Spinal cord (tissue), 10 donors: ENCODE results near the gene KRTAP5-3. TPM values are rescaled to one million over a fixed set of nuclear protein-coding genes. Genes with fewer than 3 reads are reported as not detected.

Experiments used
- DNase-seq, 6 donors: peaks; one replicate each; pipeline versions ENCODE4 v3.0.0 to v3.0.0-alpha.2; 2013 to 2015; ENCODE audit warnings: low spot score in 6 of 6, low read depth in 4 of 6
- H3K27ac ChIP-seq: one replicate; pipeline ENCODE4 v1.5.1; 2013; ENCODE audit warnings: low read depth, low read length, control low read depth
- H3K27me3 ChIP-seq: one replicate; pipeline ENCODE4 v1.6.1; 2013; ENCODE audit warnings: low read length; ENCODE audit not compliant: control insufficient read depth, insufficient read depth
- H3K36me3 ChIP-seq: one replicate; pipeline ENCODE4 v1.6.1; 2013; ENCODE audit warnings: low read length; ENCODE audit not compliant: control insufficient read depth, insufficient read depth
- H3K4me1 ChIP-seq: one replicate; pipeline ENCODE4 v1.6.1; 2013; ENCODE audit warnings: low read length; ENCODE audit not compliant: control insufficient read depth, insufficient read depth
- H3K4me3 ChIP-seq: one replicate; pipeline ENCODE4 v1.5.1; 2013; ENCODE audit warnings: low read depth, low read length, control low read depth
- H3K9me3 ChIP-seq: one replicate; pipeline ENCODE4 v1.6.1; 2013; ENCODE audit warnings: low read length; ENCODE audit not compliant: control insufficient read depth, insufficient read depth
- WGBS: methylation state at CpG from one replicate; pipeline ENCODE4 v1.1.5; 2013; ENCODE audit warnings: missing lambda C conversion rate; ENCODE audit not compliant: insufficient coverage; 5-methylcytosine and 5-hydroxymethylcytosine counted together
- polyA plus RNA-seq, 2 donors: library from polyadenylated mRNA; unstranded; fragments of 120-200 nt; gene quantifications; one replicate each; pipeline ENCODE4 v1.2.1, GENCODE V29; 2013; ENCODE audit not compliant: insufficient read length in 2 of 2
- total RNA-seq, 2 donors: library from RNA; depleted of rRNA in 1 of 2; stranded (reverse); fragments of 120-200 nt in 1 of 2; fragments of >200 nt in 1 of 2; gene quantifications; one replicate each; pipeline versions ENCODE4 v1.2.3 to v1.2.4, GENCODE V29; 2013 to 2014
- donor health status: healthy.

KRTAP5-3 gene
- total and polyA plus RNA-seq, 4 donors = not detected

GRCh38 chr11:1643146-1643690 is 35.0 kb upstream of the KRTAP5-3 start:
- no peak overlapping the region for H3K4me3 ChIP-seq
- peaks cover 3% of the 10 kb centered on the region for H3K4me1 ChIP-seq
- H3K27ac ChIP-seq = no peak overlapping the region
- H3K27me3 ChIP-seq = no peaks in the 10 kb centered on the region
- no peaks in the 10 kb centered on the region for H3K9me3 ChIP-seq
- 91% methylated on average over 14 of the region's 20 CpGs for WGBS
- no peaks in the 10 kb centered on the region for H3K36me3 ChIP-seq
- DNase-seq = no peak

GRCh38 chr11:1642288-1643145 is 34.3 kb upstream of the KRTAP5-3 start:
- H3K27me3 ChIP-seq = no peaks in the 10 kb centered on the region
- H3K4me1 ChIP-seq = peaks cover 3% of the 10 kb centered on the region
- no peak for DNase-seq
- H3K4me3 ChIP-seq = no peak overlapping the region
- WGBS = 80% methylated on average over 20 of the region's 29 CpGs
- H3K27ac ChIP-seq = no peak overlapping the region
- no peaks in the 10 kb centered on the region for H3K9me3 ChIP-seq
- H3K36me3 ChIP-seq = no peaks in the 10 kb centered on the region

GRCh38 chr11:1641096-1641495 is 32.8 kb upstream of the KRTAP5-3 start:
- no peaks in the 10 kb centered on the region for H3K27me3 ChIP-seq
- 92% methylated on average over 14 of the region's 15 CpGs for WGBS
- no peak overlapping the region for H3K4me3 ChIP-seq
- no peak for DNase-seq
- H3K27ac ChIP-seq = no peak overlapping the region
- H3K4me1 ChIP-seq = peaks cover 3% of the 10 kb centered on the region
- no peaks in the 10 kb centered on the region for H3K9me3 ChIP-seq
- H3K36me3 ChIP-seq = no peaks in the 10 kb centered on the region

- H3K36me3 ChIP-seq = no peaks in the 10 kb centered on the region
- no peak overlapping the region for H3K4me3 ChIP-seq
- H3K27ac ChIP-seq = no peak overlapping the region
- WGBS = 54% methylated on average over 30 of the region's 32 CpGs
- H3K4me1 ChIP-seq = peaks cover 3% of the 10 kb centered on the region
- H3K9me3 ChIP-seq = no peaks in the 10 kb centered on the region
- DNase-seq = peak in 2 of 6 donors; percentile 27 to 65
- no peaks in the 10 kb centered on the region for H3K27me3 ChIP-seq
Measured at GRCh38 chr11:1640076-1640946, 32.0 kb upstream of the KRTAP5-3 start.

GRCh38 chr11:1639666-1640065 is 31.4 kb upstream of the KRTAP5-3 start:
- no peak overlapping the region for H3K27ac ChIP-seq

GRCh38 chr11:1639102-1639620 is 30.9 kb upstream of the KRTAP5-3 start:
- no peaks in the 10 kb centered on the region for H3K27me3 ChIP-seq
- peak in 2 of 6 donors; percentile 23 to 75 for DNase-seq
- H3K4me3 ChIP-seq = no peak overlapping the region
- WGBS = 69% methylated on average over 6 of the region's 18 CpGs
- H3K4me1 ChIP-seq = peaks cover 3% of the 10 kb centered on the region
- H3K9me3 ChIP-seq = no peaks in the 10 kb centered on the region
- no peak overlapping the region for H3K27ac ChIP-seq
- no peaks in the 10 kb centered on the region for H3K36me3 ChIP-seq

More at GRCh38 chr11:1639666-1640065, 31.4 kb upstream of the KRTAP5-3 start:
- no peak for DNase-seq
- Histone ChIP-seq H3K4me3 (no peak overlapping the region), H3K36me3 (no peaks in the 10 kb centered on the region), H3K9me3 (no peaks in the 10 kb centered on the region), H3K27me3 (no peaks in the 10 kb centered on the region), H3K4me1 (peaks cover 3% of the 10 kb centered on the region)
- 60% methylated on average over 15 of the region's 15 CpGs for WGBS

GRCh38 chr11:1638344-1638743 is 30.1 kb upstream of the KRTAP5-3 start:
- no peak overlapping the region for H3K4me3 ChIP-seq
- H3K9me3 ChIP-seq = no peaks in the 10 kb centered on the region
- H3K36me3 ChIP-seq = no peaks in the 10 kb centered on the region
- DNase-seq = no peak
- H3K27ac ChIP-seq = no peak overlapping the region
- peaks cover 3% of the 10 kb centered on the region for H3K4me1 ChIP-seq
- H3K27me3 ChIP-seq = no peaks in the 10 kb centered on the region
- WGBS = 83% methylated on average over 7 of the region's 8 CpGs

- WGBS = no CpG with 5 or more reads among the region's 2 CpGs
Measured at GRCh38 chr11:1637628-1638027, 29.4 kb upstream of the KRTAP5-3 start.

GRCh38 chr11:1636291-1636950 is 28.2 kb upstream of the KRTAP5-3 start:
- H3K9me3 ChIP-seq = no peaks in the 10 kb centered on the region
- H3K36me3 ChIP-seq = no peaks in the 10 kb centered on the region
- 82% methylated on average over 10 of the region's 19 CpGs for WGBS
- H3K4me3 ChIP-seq = no peak overlapping the region
- no peak overlapping the region for H3K27ac ChIP-seq
- peaks cover 3% of the 10 kb centered on the region for H3K4me1 ChIP-seq
- peaks cover 3% of the 10 kb centered on the region for H3K27me3 ChIP-seq
- DNase-seq = no peak

More at GRCh38 chr11:1637628-1638027, 29.4 kb upstream of the KRTAP5-3 start:
- Histone ChIP-seq H3K27me3 (no peaks in the 10 kb centered on the region), H3K9me3 (no peaks in the 10 kb centered on the region), H3K4me3 (no peak overlapping the region), H3K4me1 (peaks cover 3% of the 10 kb centered on the region), H3K36me3 (no peaks in the 10 kb centered on the region), H3K27ac (no peak overlapping the region)
- DNase-seq = no peak
